Neural cell (in vitro differentiated cells): ENCODE results near the gene P4HA2.

Source experiments
- EP300 ChIP-seq: fragments of 450-650 bp; conservative IDR thresholded peaks from 2 replicates; pipeline ENCODE4 v1.6.1; 2014; ENCODE audit warnings: antibody characterized with exemption, mild to moderate bottlenecking, moderate library complexity; ENCODE audit not compliant: poor library complexity, severe bottlenecking
- EZH2 ChIP-seq: fragments of 200-600, 300-800 bp; shearing (Covaris generic), sonication (generic); IDR thresholded peaks from 2 replicates; pipeline ENCODE4 v1.6.1; 2014; ENCODE audit warnings: antibody characterized with exemption, low read length, borderline replicate concordance, mild to moderate bottlenecking; ENCODE audit not compliant: insufficient read depth, poor library complexity, severe bottlenecking
- POLR2AphosphoS5 ChIP-seq: IDR thresholded peaks from 2 replicates; pipeline ENCODE4 v1.6.1; 2012
- REST ChIP-seq: IDR thresholded peaks from 2 replicates; pipeline ENCODE4 v1.6.1; 2012; ENCODE audit warnings: borderline replicate concordance
- SMC3 ChIP-seq: fragments of 450-650 bp; conservative IDR thresholded peaks from 2 replicates; pipeline ENCODE4 v1.6.1; 2014; ENCODE audit warnings: antibody characterized with exemption, mild to moderate bottlenecking, moderate library complexity; ENCODE audit not compliant: poor library complexity
- TAF1 ChIP-seq: IDR thresholded peaks from 2 replicates; pipeline ENCODE4 v1.6.1; 2012; ENCODE audit warnings: low read depth
- TF ChIP-seq, protein P1 (sequence below): fragments of 450-650 bp; IDR thresholded peaks from 2 replicates; pipeline ENCODE4 v1.5.1; 2014; ENCODE audit warnings: antibody characterized with exemption, mild to moderate bottlenecking, moderate library complexity; ENCODE audit not compliant: poor library complexity, severe bottlenecking

- TF ChIP-seq TAF1 (no peak), EZH2 (no peak), REST (no peak), EP300 (no peak), SMC3 (no peak), POLR2AphosphoS5 (no peak)
- TF ChIP-seq, protein P1, sequence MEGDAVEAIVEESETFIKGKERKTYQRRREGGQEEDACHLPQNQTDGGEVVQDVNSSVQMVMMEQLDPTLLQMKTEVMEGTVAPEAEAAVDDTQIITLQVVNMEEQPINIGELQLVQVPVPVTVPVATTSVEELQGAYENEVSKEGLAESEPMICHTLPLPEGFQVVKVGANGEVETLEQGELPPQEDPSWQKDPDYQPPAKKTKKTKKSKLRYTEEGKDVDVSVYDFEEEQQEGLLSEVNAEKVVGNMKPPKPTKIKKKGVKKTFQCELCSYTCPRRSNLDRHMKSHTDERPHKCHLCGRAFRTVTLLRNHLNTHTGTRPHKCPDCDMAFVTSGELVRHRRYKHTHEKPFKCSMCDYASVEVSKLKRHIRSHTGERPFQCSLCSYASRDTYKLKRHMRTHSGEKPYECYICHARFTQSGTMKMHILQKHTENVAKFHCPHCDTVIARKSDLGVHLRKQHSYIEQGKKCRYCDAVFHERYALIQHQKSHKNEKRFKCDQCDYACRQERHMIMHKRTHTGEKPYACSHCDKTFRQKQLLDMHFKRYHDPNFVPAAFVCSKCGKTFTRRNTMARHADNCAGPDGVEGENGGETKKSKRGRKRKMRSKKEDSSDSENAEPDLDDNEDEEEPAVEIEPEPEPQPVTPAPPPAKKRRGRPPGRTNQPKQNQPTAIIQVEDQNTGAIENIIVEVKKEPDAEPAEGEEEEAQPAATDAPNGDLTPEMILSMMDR, result no peak
Measured at GRCh38 chr5:132213666-132214065, 14.0 kb downstream of the P4HA2 start.
